ENCODE results near the gene NOL3. TPM values are rescaled to one million over a fixed set of nuclear protein-coding genes. Genes with fewer than 3 reads are reported as not detected.

NOL3 gene
- polyA plus RNA-seq, 3 donors: 2.7 to 17.0 (median 3.8) TPM

- Histone ChIP-seq H3K27me3 (ENCODE audit: control insufficient read depth in 2 of 2, insufficient read depth in 2 of 2, low read length in 2 of 2) (peaks cover 6 to 41% of the 10 kb centered on the region in 2 donors), H3K4me3 (replicated peaks in 1 of 3; ENCODE audit: low read depth in 2 of 3, low read length in 3 of 3) (no peak overlapping the region), H3K4me2 (replicated peaks; ENCODE audit: extremely low read depth, low read length, poor library complexity, severe bottlenecking) (no peak overlapping the region), H4K20me1 (ENCODE audit: insufficient read depth, low read length) (peaks cover 26% of the 10 kb centered on the region), H3K9ac (ENCODE audit: insufficient read depth, low read length, poor library complexity, severe bottlenecking) (no peak overlapping the region), H3K79me2 (ENCODE audit: insufficient read depth, low read length) (peaks cover 8% of the 10 kb centered on the region), H3K9me3 (replicated peaks in 1 of 2; ENCODE audit: control insufficient read depth in 1 of 2, insufficient read depth in 1 of 2, low read length in 2 of 2) (no peaks in the 10 kb centered on the region), H3K27ac (ENCODE audit: low read depth in 1 of 2, low read length in 2 of 2) (no peak overlapping the region), H3K36me3 (replicated peaks in 1 of 2; ENCODE audit: control insufficient read depth in 1 of 2, insufficient read depth in 2 of 2, low read length in 2 of 2) (no peaks in the 10 kb centered on the region), H3K4me1 (ENCODE audit: control insufficient read depth in 1 of 2, insufficient read depth in 2 of 2, low read length in 2 of 2) (peaks cover 42 to 53% of the 10 kb centered on the region in 2 donors), H2AFZ (ENCODE audit: insufficient read depth, low read depth, low read length, poor library complexity, severe bottlenecking) (no peak overlapping the region)
- WGBS (ENCODE audit: insufficient coverage): 94% methylated on average over 14 of the region's 16 CpGs
- no peak for TF ChIP-seq CTCF (IDR thresholded peaks at IDR 0.05)
- H3K4me1 Mint-ChIP-seq: peaks cover 16% of the 10 kb centered on the region
- no peak overlapping the region for H3K27ac Mint-ChIP-seq
- H3K27me3 Mint-ChIP-seq (ENCODE audit: low read depth in 3 of 3): peaks cover 32 to 58% (median 42%) of the 10 kb centered on the region in 3 donors
- no peak for DNase-seq
- intact Hi-C loops (cut with micrococcal nuclease): no loop called here
- peaks cover 27 to 28% of the 10 kb centered on the region in 2 donors for H3K36me3 Mint-ChIP-seq
- H3K9me3 Mint-ChIP-seq: peaks cover 0 to 21% (median 5%) of the 10 kb centered on the region in 7 donors
- no peak overlapping the region for H3K4me3 Mint-ChIP-seq
Measured at GRCh38 chr16:67180166-67180565, 9.8 kb downstream of the NOL3 start.

GRCh38 chr16:67181346-67181745, 11.0 kb downstream of the NOL3 start:
- Mint-ChIP-seq H3K9me3 (peaks cover 0 to 10% (median 3%) of the 10 kb centered on the region in 7 donors), H3K27me3 (ENCODE audit: low read depth in 3 of 3) (peaks cover 22 to 57% (median 36%) of the 10 kb centered on the region in 3 donors), H3K27ac (no peak overlapping the region), H3K4me1 (peaks cover 22% of the 10 kb centered on the region), H3K36me3 (peaks cover 16 to 21% of the 10 kb centered on the region in 2 donors), H3K4me3 (no peak overlapping the region)
- no peak overlapping the region for H2AFZ ChIP-seq (ENCODE audit: insufficient read depth, low read depth, low read length, poor library complexity, severe bottlenecking)
- intact Hi-C loops (cut with micrococcal nuclease): no loop called here
- no peak for TF ChIP-seq CTCF (IDR thresholded peaks at IDR 0.05)
- no peak for DNase-seq
- H3K9me3 ChIP-seq (replicated peaks in 1 of 2; ENCODE audit: control insufficient read depth in 1 of 2, insufficient read depth in 1 of 2, low read length in 2 of 2): no peaks in the 10 kb centered on the region
- peaks cover 8% of the 10 kb centered on the region for H3K79me2 ChIP-seq (ENCODE audit: insufficient read depth, low read length)
- peaks cover 19% of the 10 kb centered on the region for H4K20me1 ChIP-seq (ENCODE audit: insufficient read depth, low read length)
- no peak overlapping the region for H3K27ac ChIP-seq (ENCODE audit: low read depth in 1 of 2, low read length in 2 of 2)
- peaks cover 3 to 29% of the 10 kb centered on the region in 2 donors for H3K27me3 ChIP-seq (ENCODE audit: control insufficient read depth in 2 of 2, insufficient read depth in 2 of 2, low read length in 2 of 2)
- no peak overlapping the region for H3K9ac ChIP-seq (ENCODE audit: insufficient read depth, low read length, poor library complexity, severe bottlenecking)
- 100% methylated on average over 2 of the region's 2 CpGs for WGBS (ENCODE audit: insufficient coverage)
- no peak overlapping the region for H3K4me3 ChIP-seq (replicated peaks in 1 of 3; ENCODE audit: low read depth in 2 of 3, low read length in 3 of 3)
- H3K4me1 ChIP-seq (ENCODE audit: control insufficient read depth in 1 of 2, insufficient read depth in 2 of 2, low read length in 2 of 2): peaks cover 49 to 59% of the 10 kb centered on the region in 2 donors
- H3K36me3 ChIP-seq (replicated peaks in 1 of 2; ENCODE audit: control insufficient read depth in 1 of 2, insufficient read depth in 2 of 2, low read length in 2 of 2): no peaks in the 10 kb centered on the region
- no peak overlapping the region for H3K4me2 ChIP-seq (replicated peaks; ENCODE audit: extremely low read depth, low read length, poor library complexity, severe bottlenecking)

Measured in CD14-positive monocyte (primary cell).